AG04449 (cell line): Measurements from ENCODE around the gene PCBP4.

Source experiments
- CTCF ChIA-PET: fragments of 350-600 bp; formaldehyde crosslinking; extraction: SDS; loops from one replicate; lab custom pipeline; 2021; ENCODE audit warnings: antibody characterized with exemption; lab: Yijun Ruan, JAX
- POLR2A ChIA-PET: fragments of 400-600, 350-600 bp; formaldehyde crosslinking; extraction: SDS; loops from one replicate; lab custom pipeline; 2020; ENCODE audit warnings: antibody characterized with exemption, inconsistent platforms; lab: Yijun Ruan, JAX
- DNase-seq: peaks from one replicate; pipeline ENCODE4 v3.0.0-alpha.2; 2010; ENCODE audit warnings: low read depth, low spot score
- H3K4me3 ChIP-seq: 2 replicates; pipeline ENCODE4 v1.5.1; 2011; ENCODE audit warnings: low read depth, mild to moderate bottlenecking, control low read depth, low read length
- TF ChIP-seq, protein P1 (sequence below): IDR thresholded peaks from one replicate; pipeline ENCODE4 v1.5.1; 2011; ENCODE audit warnings: mild to moderate bottlenecking, moderate library complexity, low read length, control low read depth, inconsistent platforms; ENCODE audit not compliant: insufficient read depth; ENCODE audit errors: missing control alignments

PCBP4 gene

DNA sequence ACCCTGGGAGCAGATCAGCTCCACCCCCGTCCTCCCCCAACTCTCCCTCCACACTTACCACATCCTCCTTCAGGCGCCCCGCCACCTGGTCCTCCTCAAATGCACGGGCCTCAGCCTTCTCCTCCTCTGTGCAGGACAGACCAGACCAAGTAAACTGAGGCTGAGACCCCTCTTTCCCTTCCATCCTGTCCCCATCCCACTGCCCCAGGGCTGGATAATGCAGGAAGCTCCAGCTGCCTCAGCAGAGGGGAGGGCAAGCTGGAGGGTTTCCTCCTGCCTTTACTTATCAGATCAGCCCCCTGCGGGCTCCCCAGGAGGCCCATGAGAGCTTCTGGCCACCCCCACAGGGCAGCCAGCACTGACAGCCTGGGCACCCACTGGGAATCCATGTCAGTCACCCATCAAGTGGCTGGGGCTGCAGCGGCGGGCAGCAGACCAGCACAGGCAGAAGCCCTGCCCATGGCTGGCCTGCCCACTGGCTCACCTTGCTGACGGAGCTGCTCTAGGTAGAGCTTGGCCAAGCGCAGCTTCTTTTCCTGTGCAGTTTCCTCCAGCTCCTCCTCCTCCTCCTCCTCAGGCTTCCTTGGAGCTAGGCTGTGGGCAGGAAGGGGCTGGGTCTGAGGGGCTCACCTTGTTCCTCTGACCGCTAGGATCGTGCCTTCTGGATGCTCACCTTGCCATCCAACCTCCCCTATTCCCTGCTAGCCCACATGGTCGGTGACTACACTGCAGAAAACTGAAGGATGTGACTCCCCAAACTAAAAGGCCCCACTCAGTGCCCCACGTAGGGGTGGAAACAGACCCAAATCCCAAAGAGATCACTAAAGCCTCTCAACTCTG, 29.4 kb downstream of the PCBP4 start:
- ChIA-PET CTCF (interaction anchor here (1.5 kb wide), 1 partner anchor 37 kb away, joined by 7 read pairs; the partner anchor contains the start of genes ABHD14A and ABHD14B), POLR2A (no interaction called here)
- TF ChIP-seq, protein P1, sequence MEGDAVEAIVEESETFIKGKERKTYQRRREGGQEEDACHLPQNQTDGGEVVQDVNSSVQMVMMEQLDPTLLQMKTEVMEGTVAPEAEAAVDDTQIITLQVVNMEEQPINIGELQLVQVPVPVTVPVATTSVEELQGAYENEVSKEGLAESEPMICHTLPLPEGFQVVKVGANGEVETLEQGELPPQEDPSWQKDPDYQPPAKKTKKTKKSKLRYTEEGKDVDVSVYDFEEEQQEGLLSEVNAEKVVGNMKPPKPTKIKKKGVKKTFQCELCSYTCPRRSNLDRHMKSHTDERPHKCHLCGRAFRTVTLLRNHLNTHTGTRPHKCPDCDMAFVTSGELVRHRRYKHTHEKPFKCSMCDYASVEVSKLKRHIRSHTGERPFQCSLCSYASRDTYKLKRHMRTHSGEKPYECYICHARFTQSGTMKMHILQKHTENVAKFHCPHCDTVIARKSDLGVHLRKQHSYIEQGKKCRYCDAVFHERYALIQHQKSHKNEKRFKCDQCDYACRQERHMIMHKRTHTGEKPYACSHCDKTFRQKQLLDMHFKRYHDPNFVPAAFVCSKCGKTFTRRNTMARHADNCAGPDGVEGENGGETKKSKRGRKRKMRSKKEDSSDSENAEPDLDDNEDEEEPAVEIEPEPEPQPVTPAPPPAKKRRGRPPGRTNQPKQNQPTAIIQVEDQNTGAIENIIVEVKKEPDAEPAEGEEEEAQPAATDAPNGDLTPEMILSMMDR, result no peak
- no peak overlapping the region for H3K4me3 ChIP-seq
- DNase-seq, result no peak

DNA sequence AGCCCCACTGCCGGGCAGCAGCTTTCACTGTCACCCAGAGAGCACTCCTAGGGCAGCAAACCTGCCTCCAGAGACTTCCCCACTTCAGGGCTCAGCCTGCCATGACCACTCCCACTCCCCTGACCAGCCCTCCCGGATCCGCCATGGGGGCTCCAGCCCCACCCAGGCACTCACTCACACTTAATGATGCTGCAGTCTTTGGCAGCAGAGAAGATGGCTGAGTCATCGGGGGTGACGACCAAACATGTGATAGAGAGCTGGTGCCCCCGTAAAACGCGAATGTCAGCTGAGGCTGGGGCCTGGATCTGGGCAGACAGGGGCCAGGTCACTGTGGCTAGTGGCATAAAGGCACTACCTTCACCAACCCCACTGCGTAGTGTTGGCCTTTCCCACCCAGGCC, 30.2 kb downstream of the PCBP4 start:
- ChIA-PET CTCF (interaction anchor here (1.4 kb wide), 1 partner anchor 37 kb away, joined by 3 read pairs; the partner anchor contains the start of gene ABHD14B), POLR2A (no interaction called here)
- no peak overlapping the region for H3K4me3 ChIP-seq
- TF ChIP-seq, protein P1, result no peak
- DNase-seq, result no peak

DNA sequence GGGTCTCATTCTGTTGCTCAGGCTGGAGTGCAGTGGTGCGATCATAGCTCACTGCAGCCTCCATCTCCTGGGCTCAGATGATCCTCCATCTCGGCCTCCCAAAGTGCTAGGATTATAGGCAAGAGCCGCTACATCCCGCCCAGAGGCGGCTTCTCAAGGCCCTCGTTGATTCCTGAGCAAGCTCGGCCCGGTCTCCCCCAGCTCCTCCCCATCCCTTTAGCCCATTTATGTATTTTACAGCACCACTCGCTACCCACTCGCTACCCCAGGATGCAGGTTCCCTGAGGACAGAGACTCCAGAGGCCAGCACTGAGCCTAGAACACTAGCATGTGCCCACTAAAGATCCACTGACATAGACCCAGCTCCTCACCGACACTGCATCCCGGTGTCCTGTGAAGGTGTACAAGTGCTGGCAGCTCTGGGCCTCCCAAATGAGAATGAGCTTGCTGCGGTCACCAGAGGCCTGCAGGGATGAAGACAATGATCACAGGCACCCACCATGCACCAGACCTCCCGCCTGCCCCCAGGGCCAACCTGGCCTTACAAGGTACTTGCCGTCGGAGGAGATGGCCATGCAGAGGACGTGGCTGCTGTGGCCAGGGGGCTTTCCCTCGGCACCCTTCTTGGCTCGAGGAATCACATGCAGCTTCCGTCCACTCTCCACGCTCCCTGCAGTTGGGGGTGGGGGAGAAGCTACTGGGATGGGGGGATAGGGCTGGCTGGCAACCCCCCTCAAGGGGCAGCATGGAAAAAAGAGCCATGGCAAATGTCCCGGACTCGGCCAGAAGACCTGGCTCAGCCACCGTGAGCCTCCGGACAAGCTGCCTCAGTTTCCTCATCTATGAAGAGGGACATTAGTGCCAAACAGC, 31.1 kb downstream of the PCBP4 start:
- POLR2A ChIA-PET, result no interaction called here
- CTCF ChIA-PET, result interaction anchor here (1.0 to 1.4 kb wide), 2 partner anchors 38 to 69 kb away, joined by 3 read pairs; partner anchors contain the start of gene ABHD14B
- no peak overlapping the region for H3K4me3 ChIP-seq
- DNase-seq, result no peak
- TF ChIP-seq, protein P1, result no peak

DNA sequence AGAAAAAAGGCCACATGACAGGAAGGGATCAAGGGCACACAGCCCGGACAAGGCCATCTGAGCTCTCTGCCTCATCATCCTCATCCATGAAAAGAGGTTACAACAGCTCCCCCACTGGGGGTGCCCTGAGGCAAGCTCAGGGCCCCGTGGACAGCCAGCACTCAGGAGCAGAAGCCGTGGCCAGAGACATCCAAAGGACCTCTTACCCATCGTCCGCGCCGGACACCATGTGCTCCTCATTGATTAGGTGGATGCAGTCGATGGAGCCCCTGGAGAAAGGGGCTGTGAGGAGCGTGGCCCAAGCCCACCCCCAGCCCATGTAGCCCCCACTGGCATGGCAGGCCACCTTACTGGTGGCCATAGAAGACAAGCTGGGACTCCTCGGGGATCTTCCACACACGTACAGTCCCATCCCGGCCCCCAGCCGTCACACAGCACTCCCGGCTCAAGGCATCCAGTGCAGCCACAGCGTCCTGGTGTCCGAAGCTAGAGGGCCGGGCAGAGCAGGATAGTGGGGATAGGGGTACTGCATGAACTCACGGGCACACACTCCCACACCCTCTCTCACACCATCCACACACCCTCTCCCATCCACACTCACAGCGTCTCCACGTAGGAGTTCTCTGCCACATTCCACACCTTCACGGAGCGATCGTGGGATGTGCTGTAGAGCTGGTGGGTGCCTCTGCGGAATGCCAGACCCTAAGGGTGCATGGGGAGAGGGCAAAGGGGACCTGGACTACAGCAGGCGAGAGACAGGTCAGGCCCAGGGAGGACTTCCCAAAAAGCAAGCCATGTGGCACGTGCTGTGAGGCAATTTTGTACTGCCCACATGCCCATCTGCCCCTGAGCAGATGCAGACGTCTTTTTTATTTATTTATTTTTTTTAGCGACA, 32.0 kb downstream of the PCBP4 start:
- CTCF ChIA-PET, result interaction anchor here (1.0 kb wide), 1 partner anchor 70 kb away, joined by 3 read pairs; no protein-coding TSS in a partner anchor
- H3K4me3 ChIP-seq, result no peak overlapping the region
- POLR2A ChIA-PET, result no interaction called here
- TF ChIP-seq, protein P1, result no peak
- no peak for DNase-seq

DNA sequence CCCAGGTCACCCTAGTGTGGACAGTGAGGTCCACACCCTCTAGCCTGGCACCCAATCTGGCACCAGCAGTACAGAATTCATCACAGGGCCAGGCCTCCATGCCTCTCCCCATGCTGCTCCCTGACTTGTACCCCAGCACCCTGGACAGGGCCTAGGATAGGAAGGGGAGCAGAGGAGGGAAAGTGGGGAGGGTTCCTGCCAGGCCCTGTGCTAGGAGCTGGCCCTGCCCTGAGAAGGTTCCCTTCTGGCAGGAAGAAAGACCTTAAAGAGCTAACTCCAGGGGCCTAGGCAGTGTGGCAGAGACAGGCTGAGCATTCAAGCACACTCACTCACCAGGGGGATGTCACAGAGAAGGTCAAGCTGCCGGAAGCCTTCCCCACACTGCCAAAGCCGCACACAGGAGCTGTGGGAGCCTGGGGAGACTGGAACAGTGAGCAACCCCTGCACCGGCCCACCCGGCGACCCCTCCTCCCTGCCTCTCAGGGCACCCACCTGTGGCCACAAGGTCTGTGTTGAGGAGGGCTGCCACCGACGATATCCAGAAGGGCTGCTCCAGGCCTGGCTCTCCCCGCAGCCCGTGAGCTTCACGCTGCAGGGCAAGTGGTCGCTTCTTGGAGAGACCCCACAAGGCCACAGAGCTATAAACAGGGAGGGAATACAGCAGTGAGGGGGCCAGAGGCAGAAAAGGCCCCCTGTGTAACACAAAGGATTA, 33.0 kb downstream of the PCBP4 start:
- ChIA-PET POLR2A (no interaction called here), CTCF (no interaction called here)
- no peak for DNase-seq
- no peak overlapping the region for H3K4me3 ChIP-seq
- TF ChIP-seq, protein P1, result no peak
